ENCODE measurements around the gene DMRTA2. TPM values are rescaled to one million over a fixed set of nuclear protein-coding genes. Genes with fewer than 3 reads are reported as not detected.

Gene DMRTA2
- total and polyA plus RNA-seq, 2 of the 8 experiments (the other 6 are each of a cell fraction or from before 2014, with no cell fraction given): not detected

DNA sequence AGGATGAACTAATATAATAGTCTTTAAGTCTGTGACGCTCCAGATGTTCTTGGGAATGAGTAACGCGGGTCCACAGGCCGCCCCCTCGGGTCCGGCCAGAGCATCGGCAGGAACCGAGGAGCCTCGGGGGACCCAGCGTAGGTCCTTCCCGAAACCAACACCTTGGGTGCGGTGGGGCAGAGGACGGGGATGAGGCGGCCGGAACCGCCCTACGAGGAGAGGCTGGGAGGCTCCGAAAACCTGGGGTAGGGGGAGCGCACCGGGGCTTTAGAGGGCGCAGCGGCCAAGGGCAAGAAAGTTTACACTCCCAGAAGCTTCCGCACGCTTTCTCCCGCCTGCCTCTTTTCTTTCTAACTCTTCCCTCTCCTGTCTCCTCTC lies 7.1 kb downstream of the DMRTA2 start (continued):
- TF ChIP-seq CTBP2 (IDR thresholded peaks at IDR 0.05; ENCODE audit: borderline replicate concordance, insufficient read depth, insufficient read length, low read length) (no peak), SP1 (IDR thresholded peaks at IDR 0.05; ENCODE audit: low read depth, low read length) (peak; percentile 51; the same call in 1 of the 2 replicates), RBBP5 (IDR thresholded peaks at IDR 0.05; ENCODE audit: borderline replicate concordance, low read depth, low read length) (no peak; the same call in 1 of the 2 replicates), TCF12 (IDR thresholded peaks at IDR 0.05; ENCODE audit: low read depth, low read length) (0 out of 2 replicates have a peak, but pooled peaks have one; percentile 11), EZH2 (IDR thresholded peaks at IDR 0.05; ENCODE audit: low read depth, low read length, severe bottlenecking) (no peak)
- TF ChIP-seq, protein P1, sequence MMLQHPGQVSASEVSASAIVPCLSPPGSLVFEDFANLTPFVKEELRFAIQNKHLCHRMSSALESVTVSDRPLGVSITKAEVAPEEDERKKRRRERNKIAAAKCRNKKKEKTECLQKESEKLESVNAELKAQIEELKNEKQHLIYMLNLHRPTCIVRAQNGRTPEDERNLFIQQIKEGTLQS (IDR thresholded peaks at IDR 0.05; ENCODE audit: insufficient read depth, low read depth, low read length): no peak
- TF ChIP-seq, protein P2, sequence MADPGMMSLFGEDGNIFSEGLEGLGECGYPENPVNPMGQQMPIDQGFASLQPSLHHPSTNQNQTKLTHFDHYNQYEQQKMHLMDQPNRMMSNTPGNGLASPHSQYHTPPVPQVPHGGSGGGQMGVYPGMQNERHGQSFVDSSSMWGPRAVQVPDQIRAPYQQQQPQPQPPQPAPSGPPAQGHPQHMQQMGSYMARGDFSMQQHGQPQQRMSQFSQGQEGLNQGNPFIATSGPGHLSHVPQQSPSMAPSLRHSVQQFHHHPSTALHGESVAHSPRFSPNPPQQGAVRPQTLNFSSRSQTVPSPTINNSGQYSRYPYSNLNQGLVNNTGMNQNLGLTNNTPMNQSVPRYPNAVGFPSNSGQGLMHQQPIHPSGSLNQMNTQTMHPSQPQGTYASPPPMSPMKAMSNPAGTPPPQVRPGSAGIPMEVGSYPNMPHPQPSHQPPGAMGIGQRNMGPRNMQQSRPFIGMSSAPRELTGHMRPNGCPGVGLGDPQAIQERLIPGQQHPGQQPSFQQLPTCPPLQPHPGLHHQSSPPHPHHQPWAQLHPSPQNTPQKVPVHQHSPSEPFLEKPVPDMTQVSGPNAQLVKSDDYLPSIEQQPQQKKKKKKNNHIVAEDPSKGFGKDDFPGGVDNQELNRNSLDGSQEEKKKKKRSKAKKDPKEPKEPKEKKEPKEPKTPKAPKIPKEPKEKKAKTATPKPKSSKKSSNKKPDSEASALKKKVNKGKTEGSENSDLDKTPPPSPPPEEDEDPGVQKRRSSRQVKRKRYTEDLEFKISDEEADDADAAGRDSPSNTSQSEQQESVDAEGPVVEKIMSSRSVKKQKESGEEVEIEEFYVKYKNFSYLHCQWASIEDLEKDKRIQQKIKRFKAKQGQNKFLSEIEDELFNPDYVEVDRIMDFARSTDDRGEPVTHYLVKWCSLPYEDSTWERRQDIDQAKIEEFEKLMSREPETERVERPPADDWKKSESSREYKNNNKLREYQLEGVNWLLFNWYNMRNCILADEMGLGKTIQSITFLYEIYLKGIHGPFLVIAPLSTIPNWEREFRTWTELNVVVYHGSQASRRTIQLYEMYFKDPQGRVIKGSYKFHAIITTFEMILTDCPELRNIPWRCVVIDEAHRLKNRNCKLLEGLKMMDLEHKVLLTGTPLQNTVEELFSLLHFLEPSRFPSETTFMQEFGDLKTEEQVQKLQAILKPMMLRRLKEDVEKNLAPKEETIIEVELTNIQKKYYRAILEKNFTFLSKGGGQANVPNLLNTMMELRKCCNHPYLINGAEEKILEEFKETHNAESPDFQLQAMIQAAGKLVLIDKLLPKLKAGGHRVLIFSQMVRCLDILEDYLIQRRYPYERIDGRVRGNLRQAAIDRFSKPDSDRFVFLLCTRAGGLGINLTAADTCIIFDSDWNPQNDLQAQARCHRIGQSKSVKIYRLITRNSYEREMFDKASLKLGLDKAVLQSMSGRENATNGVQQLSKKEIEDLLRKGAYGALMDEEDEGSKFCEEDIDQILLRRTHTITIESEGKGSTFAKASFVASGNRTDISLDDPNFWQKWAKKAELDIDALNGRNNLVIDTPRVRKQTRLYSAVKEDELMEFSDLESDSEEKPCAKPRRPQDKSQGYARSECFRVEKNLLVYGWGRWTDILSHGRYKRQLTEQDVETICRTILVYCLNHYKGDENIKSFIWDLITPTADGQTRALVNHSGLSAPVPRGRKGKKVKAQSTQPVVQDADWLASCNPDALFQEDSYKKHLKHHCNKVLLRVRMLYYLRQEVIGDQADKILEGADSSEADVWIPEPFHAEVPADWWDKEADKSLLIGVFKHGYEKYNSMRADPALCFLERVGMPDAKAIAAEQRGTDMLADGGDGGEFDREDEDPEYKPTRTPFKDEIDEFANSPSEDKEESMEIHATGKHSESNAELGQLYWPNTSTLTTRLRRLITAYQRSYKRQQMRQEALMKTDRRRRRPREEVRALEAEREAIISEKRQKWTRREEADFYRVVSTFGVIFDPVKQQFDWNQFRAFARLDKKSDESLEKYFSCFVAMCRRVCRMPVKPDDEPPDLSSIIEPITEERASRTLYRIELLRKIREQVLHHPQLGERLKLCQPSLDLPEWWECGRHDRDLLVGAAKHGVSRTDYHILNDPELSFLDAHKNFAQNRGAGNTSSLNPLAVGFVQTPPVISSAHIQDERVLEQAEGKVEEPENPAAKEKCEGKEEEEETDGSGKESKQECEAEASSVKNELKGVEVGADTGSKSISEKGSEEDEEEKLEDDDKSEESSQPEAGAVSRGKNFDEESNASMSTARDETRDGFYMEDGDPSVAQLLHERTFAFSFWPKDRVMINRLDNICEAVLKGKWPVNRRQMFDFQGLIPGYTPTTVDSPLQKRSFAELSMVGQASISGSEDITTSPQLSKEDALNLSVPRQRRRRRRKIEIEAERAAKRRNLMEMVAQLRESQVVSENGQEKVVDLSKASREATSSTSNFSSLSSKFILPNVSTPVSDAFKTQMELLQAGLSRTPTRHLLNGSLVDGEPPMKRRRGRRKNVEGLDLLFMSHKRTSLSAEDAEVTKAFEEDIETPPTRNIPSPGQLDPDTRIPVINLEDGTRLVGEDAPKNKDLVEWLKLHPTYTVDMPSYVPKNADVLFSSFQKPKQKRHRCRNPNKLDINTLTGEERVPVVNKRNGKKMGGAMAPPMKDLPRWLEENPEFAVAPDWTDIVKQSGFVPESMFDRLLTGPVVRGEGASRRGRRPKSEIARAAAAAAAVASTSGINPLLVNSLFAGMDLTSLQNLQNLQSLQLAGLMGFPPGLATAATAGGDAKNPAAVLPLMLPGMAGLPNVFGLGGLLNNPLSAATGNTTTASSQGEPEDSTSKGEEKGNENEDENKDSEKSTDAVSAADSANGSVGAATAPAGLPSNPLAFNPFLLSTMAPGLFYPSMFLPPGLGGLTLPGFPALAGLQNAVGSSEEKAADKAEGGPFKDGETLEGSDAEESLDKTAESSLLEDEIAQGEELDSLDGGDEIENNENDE (IDR thresholded peaks at IDR 0.05; ENCODE audit: insufficient replicate concordance, low read length): no peak

Measured in H1 (cell line).